Liver (tissue), 9 donors: ENCODE results near the gene TIMMDC1. TPM values are rescaled to one million over a fixed set of nuclear protein-coding genes. Genes with fewer than 3 reads are reported as not detected.

Experiments
- DNase-seq: peaks from one replicate; pipeline ENCODE4 v3.0.0-alpha.2; 2017; ENCODE audit warnings: low spot score
- H3K27ac ChIP-seq, 2 donors: one replicate each; pipeline ENCODE4 v1.7.0; 2013; ENCODE audit warnings: inconsistent platforms in 2 of 2, low read length in 2 of 2, control low read depth in 1 of 2, low read depth in 1 of 2, mild to moderate bottlenecking in 1 of 2
- H3K27me3 ChIP-seq, 4 donors: one replicate each; pipeline versions ENCODE4 v1.6.1 to v1.7.0; 2013; ENCODE audit warnings: low read length in 3 of 4, inconsistent platforms in 1 of 4, mild to moderate bottlenecking in 1 of 4, moderate library complexity in 1 of 4; ENCODE audit not compliant: control insufficient read depth in 4 of 4, insufficient read depth in 4 of 4
- H3K36me3 ChIP-seq, 4 donors: one replicate each; pipeline versions ENCODE4 v1.6.1 to v1.7.0; 2013; ENCODE audit warnings: low read length in 3 of 4, mild to moderate bottlenecking in 3 of 4, low read depth in 1 of 4, moderate library complexity in 1 of 4; ENCODE audit not compliant: control insufficient read depth in 4 of 4, insufficient read depth in 3 of 4
- H3K4me1 ChIP-seq, 4 donors: one replicate each; pipeline versions ENCODE4 v1.6.1 to v1.7.0; 2013; ENCODE audit warnings: low read length in 3 of 4, mild to moderate bottlenecking in 3 of 4, moderate library complexity in 1 of 4; ENCODE audit not compliant: control insufficient read depth in 4 of 4, insufficient read depth in 4 of 4
- H3K4me3 ChIP-seq, 3 donors: one replicate each; pipeline versions ENCODE4 v1.6.1 to v1.7.0; 2013; ENCODE audit warnings: low read length in 3 of 3, control low read depth in 1 of 3, low read depth in 1 of 3, mild to moderate bottlenecking in 1 of 3
- H3K9ac ChIP-seq, 2 donors: one replicate each; pipeline ENCODE4 v1.7.0; 2013; ENCODE audit warnings: low read length in 2 of 2, mild to moderate bottlenecking in 2 of 2, moderate library complexity in 2 of 2, control low read depth in 1 of 2, low read depth in 1 of 2
- H3K9me3 ChIP-seq, 4 donors: one replicate each; pipeline versions ENCODE4 v1.6.1 to v1.7.0; 2013; ENCODE audit warnings: low read length in 3 of 4; ENCODE audit not compliant: control insufficient read depth in 4 of 4
- EGR1 ChIP-seq, 2 donors: IDR thresholded peaks; 2 replicates each; pipeline ENCODE4 v1.6.1; 2016 to 2018; ENCODE audit warnings: antibody characterized with exemption in 2 of 2, low read depth in 2 of 2
- FOXA1 ChIP-seq: IDR thresholded peaks from 2 replicates; pipeline ENCODE4 v1.6.1; 2016; ENCODE audit warnings: antibody characterized with exemption
- HNF4A ChIP-seq, 2 donors: conservative IDR thresholded peaks; 2 replicates each; pipeline ENCODE4 v1.6.1; 2016; ENCODE audit warnings: antibody characterized with exemption in 2 of 2, mild to moderate bottlenecking in 2 of 2
- HNF4G ChIP-seq: IDR thresholded peaks from 2 replicates; pipeline ENCODE4 v1.6.1; 2016; ENCODE audit warnings: antibody characterized with exemption
- JUND ChIP-seq, 2 donors: IDR thresholded peaks; 2 replicates each; pipeline ENCODE4 v1.6.1; 2016; ENCODE audit warnings: antibody characterized with exemption in 2 of 2
- NR2F2 ChIP-seq: IDR thresholded peaks from 2 replicates; pipeline ENCODE4 v1.6.1; 2016; ENCODE audit warnings: antibody characterized with exemption
- RAD21 ChIP-seq, 2 donors: IDR thresholded peaks; 2 replicates each; pipeline ENCODE4 v1.6.1; 2016; ENCODE audit warnings: antibody characterized with exemption in 2 of 2, mild to moderate bottlenecking in 2 of 2
- RXRA ChIP-seq, 2 donors: IDR thresholded peaks; 2 replicates each; pipeline ENCODE4 v1.6.1; 2017 to 2018; ENCODE audit warnings: antibody characterized with exemption in 2 of 2, mild to moderate bottlenecking in 1 of 2
- SP1 ChIP-seq: IDR thresholded peaks from 2 replicates; pipeline ENCODE4 v1.6.1; 2018; ENCODE audit warnings: antibody characterized with exemption, mild to moderate bottlenecking
- TAF1 ChIP-seq: conservative IDR thresholded peaks from 2 replicates; pipeline ENCODE4 v1.6.1; 2016; ENCODE audit warnings: antibody characterized with exemption, mild to moderate bottlenecking
- YY1 ChIP-seq: IDR thresholded peaks from 2 replicates; pipeline ENCODE4 v1.6.1; 2016; ENCODE audit warnings: antibody characterized with exemption, mild to moderate bottlenecking
- WGBS: extraction: QIAGEN DNeasy Blood & Tissue Kit; methylation state at CpG from one replicate; pipeline ENCODE4 v1.1.7; 2013; 5-methylcytosine and 5-hydroxymethylcytosine counted together
- polyA plus RNA-seq, 2 donors: library from polyadenylated mRNA; stranded (reverse) in 1 of 2; unstranded in 1 of 2; fragments of 200-250 nt in 1 of 2; fragments of >200 nt in 1 of 2; fragmentation: Nextera tagmentation in 1 of 2; extraction: Ambion mirVana in 1 of 2; gene quantifications; one replicate each; pipeline versions ENCODE4 v1.2.1 to v1.2.3, GENCODE V29; 2013 to 2015
- total RNA-seq, 2 donors: library from RNA; depleted of rRNA; stranded (reverse); fragments of >200 nt; gene quantifications; one replicate each; pipeline ENCODE4 v1.2.3, GENCODE V29; 2014
- TF ChIP-seq, protein P1 (sequence below): IDR thresholded peaks from 2 replicates; pipeline ENCODE4 v1.6.1; 2016; ENCODE audit warnings: antibody characterized with exemption
- TF ChIP-seq, protein P2 (sequence below): IDR thresholded peaks from 2 replicates; pipeline ENCODE4 v1.6.1; 2016; ENCODE audit warnings: antibody characterized with exemption, mild to moderate bottlenecking
- TF ChIP-seq, protein P3 (sequence below): IDR thresholded peaks from 2 replicates; pipeline ENCODE4 v1.6.1; 2016; ENCODE audit warnings: antibody characterized with exemption
- donor health status: healthy.
- donor health status: healthy.
- donor health status: healthy.
- donor health status: healthy.
- donor health status: healthy.

The TIMMDC1 gene
- total and polyA plus RNA-seq, 4 donors: 25.4 to 54.2 (median 33.2) TPM

DNA sequence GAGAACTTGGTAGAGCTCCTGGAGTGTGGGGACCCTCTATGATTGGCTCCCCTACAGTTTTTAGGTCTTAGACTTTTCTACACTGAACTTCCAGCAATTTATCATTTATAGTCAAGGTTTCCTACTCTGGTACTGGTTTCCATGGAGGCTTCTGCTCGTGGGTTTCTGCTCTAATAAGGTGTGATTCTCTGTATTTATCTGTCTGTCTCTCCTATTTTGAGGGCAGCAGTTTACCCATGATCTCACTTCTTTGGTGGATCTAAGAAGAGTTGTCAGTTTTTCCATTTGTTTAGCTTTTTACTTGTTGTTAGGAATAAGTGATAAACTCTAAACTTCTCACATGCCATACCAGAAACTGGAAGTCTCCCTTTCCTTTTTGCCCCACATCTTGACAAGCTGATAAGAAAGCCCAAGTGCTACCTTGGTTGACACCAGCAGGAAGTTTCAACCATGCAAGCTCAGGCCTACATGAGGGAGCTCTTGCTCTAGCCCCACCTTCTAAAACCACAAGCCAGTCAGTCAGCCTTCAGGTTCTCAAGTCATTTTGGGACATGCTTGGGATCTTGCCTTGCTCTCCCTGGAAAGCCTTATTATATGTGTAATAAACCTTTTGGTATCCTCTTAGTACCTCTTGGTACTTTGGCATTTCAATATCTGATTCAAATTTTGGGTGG lies 10.0 kb downstream of the TIMMDC1 start:
- Histone ChIP-seq H3K27me3 (no peaks in the 10 kb centered on the region), H3K4me3 (no peak overlapping the region), H3K27ac (no peak overlapping the region), H3K36me3 (peaks cover 8 to 25% (median 22%) of the 10 kb centered on the region in 4 donors), H3K4me1 (no peaks in the 10 kb centered on the region), H3K9ac (no peak overlapping the region), H3K9me3 (no peaks in the 10 kb centered on the region)
- TF ChIP-seq JUND (IDR thresholded peaks at IDR 0.05) (no peak), FOXA1 (no peak), EGR1 (IDR thresholded peaks at IDR 0.05; ENCODE audit: low read depth in 2 of 2) (no peak), HNF4G (no peak), RAD21 (IDR thresholded peaks at IDR 0.05) (no peak), RXRA (IDR thresholded peaks at IDR 0.05) (no peak), HNF4A (conservative IDR thresholded peaks at IDR 0.05) (no peak), TAF1 (no peak), YY1 (no peak), NR2F2 (no peak), SP1 (no peak)
- TF ChIP-seq, protein P1, sequence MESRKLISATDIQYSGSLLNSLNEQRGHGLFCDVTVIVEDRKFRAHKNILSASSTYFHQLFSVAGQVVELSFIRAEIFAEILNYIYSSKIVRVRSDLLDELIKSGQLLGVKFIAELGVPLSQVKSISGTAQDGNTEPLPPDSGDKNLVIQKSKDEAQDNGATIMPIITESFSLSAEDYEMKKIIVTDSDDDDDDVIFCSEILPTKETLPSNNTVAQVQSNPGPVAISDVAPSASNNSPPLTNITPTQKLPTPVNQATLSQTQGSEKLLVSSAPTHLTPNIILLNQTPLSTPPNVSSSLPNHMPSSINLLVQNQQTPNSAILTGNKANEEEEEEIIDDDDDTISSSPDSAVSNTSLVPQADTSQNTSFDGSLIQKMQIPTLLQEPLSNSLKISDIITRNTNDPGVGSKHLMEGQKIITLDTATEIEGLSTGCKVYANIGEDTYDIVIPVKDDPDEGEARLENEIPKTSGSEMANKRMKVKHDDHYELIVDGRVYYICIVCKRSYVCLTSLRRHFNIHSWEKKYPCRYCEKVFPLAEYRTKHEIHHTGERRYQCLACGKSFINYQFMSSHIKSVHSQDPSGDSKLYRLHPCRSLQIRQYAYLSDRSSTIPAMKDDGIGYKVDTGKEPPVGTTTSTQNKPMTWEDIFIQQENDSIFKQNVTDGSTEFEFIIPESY: no peak
- TF ChIP-seq, protein P2, sequence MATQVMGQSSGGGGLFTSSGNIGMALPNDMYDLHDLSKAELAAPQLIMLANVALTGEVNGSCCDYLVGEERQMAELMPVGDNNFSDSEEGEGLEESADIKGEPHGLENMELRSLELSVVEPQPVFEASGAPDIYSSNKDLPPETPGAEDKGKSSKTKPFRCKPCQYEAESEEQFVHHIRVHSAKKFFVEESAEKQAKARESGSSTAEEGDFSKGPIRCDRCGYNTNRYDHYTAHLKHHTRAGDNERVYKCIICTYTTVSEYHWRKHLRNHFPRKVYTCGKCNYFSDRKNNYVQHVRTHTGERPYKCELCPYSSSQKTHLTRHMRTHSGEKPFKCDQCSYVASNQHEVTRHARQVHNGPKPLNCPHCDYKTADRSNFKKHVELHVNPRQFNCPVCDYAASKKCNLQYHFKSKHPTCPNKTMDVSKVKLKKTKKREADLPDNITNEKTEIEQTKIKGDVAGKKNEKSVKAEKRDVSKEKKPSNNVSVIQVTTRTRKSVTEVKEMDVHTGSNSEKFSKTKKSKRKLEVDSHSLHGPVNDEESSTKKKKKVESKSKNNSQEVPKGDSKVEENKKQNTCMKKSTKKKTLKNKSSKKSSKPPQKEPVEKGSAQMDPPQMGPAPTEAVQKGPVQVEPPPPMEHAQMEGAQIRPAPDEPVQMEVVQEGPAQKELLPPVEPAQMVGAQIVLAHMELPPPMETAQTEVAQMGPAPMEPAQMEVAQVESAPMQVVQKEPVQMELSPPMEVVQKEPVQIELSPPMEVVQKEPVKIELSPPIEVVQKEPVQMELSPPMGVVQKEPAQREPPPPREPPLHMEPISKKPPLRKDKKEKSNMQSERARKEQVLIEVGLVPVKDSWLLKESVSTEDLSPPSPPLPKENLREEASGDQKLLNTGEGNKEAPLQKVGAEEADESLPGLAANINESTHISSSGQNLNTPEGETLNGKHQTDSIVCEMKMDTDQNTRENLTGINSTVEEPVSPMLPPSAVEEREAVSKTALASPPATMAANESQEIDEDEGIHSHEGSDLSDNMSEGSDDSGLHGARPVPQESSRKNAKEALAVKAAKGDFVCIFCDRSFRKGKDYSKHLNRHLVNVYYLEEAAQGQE: no peak
- TF ChIP-seq, protein P3, sequence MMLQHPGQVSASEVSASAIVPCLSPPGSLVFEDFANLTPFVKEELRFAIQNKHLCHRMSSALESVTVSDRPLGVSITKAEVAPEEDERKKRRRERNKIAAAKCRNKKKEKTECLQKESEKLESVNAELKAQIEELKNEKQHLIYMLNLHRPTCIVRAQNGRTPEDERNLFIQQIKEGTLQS: no peak
- WGBS: 73% methylated on average over 1 of the region's 1 CpG
- DNase-seq: no peak

DNA sequence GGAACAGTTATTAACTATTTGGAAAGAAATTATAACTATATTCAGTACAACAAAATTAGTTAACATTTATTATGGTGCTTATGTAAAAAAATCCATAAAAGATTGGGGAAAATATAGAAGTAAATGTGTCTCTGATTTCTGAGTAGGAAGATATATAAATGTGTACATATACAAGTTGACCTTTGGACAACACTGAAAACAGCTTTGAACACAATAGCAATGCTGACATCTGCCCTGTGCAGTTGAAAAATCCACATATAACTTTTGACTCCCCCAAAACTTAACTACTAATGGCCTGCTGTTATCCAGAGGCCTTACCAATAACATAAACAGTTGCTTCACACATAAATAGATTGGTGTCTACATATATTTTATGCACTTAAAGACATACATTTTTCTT lies 12.3 kb downstream of the TIMMDC1 start:
- Histone ChIP-seq H3K9me3 (no peaks in the 10 kb centered on the region), H3K27me3 (no peaks in the 10 kb centered on the region), H3K4me1 (no peaks in the 10 kb centered on the region), H3K36me3 (peaks cover 5 to 29% (median 26%) of the 10 kb centered on the region in 4 donors), H3K27ac (no peak overlapping the region), H3K4me3 (no peak overlapping the region), H3K9ac (no peak overlapping the region)
- no peak for TF ChIP-seq YY1
- DNase-seq: no peak
